ENCODE measurements around the gene SGF29. TPM values are rescaled to one million over a fixed set of nuclear protein-coding genes. Genes with fewer than 3 reads are reported as not detected.
"Not testable (repeated sequence)": the region's sequence is repeated elsewhere in the genome, so short reads cannot be mapped to it uniquely, and the experiment has no call there.

The SGF29 gene
- total RNA-seq, 1 donor from 2014 or later = 10.0 TPM

GRCh38 chr16:28613912-28614311, 60.2 kb downstream of the SGF29 start:
- not testable (repeated sequence) for DNase-seq

- DNase-seq = not testable (repeated sequence)
Observed at GRCh38 chr16:28614561-28614960, 60.8 kb downstream of the SGF29 start.

- DNase-seq = peak; percentile 46
Observed at GRCh38 chr16:28615486-28616223, 61.9 kb downstream of the SGF29 start.

- DNase-seq = not testable (repeated sequence)
Observed at GRCh38 chr16:28616224-28616577, 62.5 kb downstream of the SGF29 start.

- no peak for DNase-seq
Observed at GRCh38 chr16:28616636-28617035, 62.9 kb downstream of the SGF29 start.

GRCh38 chr16:28617874-28618273, 64.2 kb downstream of the SGF29 start:
- DNase-seq = no peak

- not testable (repeated sequence) for DNase-seq
Observed at GRCh38 chr16:28620316-28620715, 66.6 kb downstream of the SGF29 start.

- DNase-seq = no peak
Observed at GRCh38 chr16:28621481-28622155, 67.9 kb downstream of the SGF29 start.

- not testable (repeated sequence) for DNase-seq
Observed at GRCh38 chr16:28622532-28623171, 68.9 kb downstream of the SGF29 start.

- DNase-seq = peak; percentile 36
Observed at GRCh38 chr16:28623172-28623711, 69.5 kb downstream of the SGF29 start.

- not testable (repeated sequence) for DNase-seq
Observed at GRCh38 chr16:28630905-28631304, 77.2 kb downstream of the SGF29 start.

- peak; percentile 49 for DNase-seq
Observed at GRCh38 chr16:28636093-28636823, 82.5 kb downstream of the SGF29 start.

- DNase-seq = not testable (repeated sequence)
Observed at GRCh38 chr16:28637765-28638164, 84.0 kb downstream of the SGF29 start, which contains the start of gene NPIPB8. TSS of gene NPIPB8 (plus strand) at chr16:28638065. CDS start at chr16:28638361, 296 bp downstream.

- DNase-seq = not testable (repeated sequence)
Observed at GRCh38 chr16:28638359-28638758, 84.6 kb downstream of the SGF29 start.

- DNase-seq = not testable (repeated sequence)
Observed at GRCh38 chr16:28639959-28640358, 86.2 kb downstream of the SGF29 start.

Other genes with a start within 250 kb of the SGF29 start
- not detected in 2 replicates for gene NPIPB6, start 190.4 kb upstream of the SGF29 start, total RNA-seq
- gene EIF3CL, start 150.1 kb upstream of the SGF29 start, total RNA-seq = 183 and 187 TPM in 2 replicates
- gene NPIPB7, start 81.6 kb upstream of the SGF29 start, total RNA-seq = not detected in 2 replicates
- gene CLN3, start 61.8 kb upstream of the SGF29 start, total RNA-seq = 20.1 and 29.2 TPM in 2 replicates
- under 0.01 and 0.05 TPM in 2 replicates for gene APOBR, start 59.3 kb upstream of the SGF29 start, total RNA-seq
- gene IL27, start 47.1 kb upstream of the SGF29 start, total RNA-seq = not detected in 2 replicates
- gene NUPR1, start 14.9 kb upstream of the SGF29 start, total RNA-seq = 3.8 and 4.9 TPM in 2 replicates
- gene SULT1A2, start 43.1 kb downstream of the SGF29 start, total RNA-seq = 0.14 TPM in 1 of 2 replicates, not detected in the other
- 1.2 and 4.4 TPM in 2 replicates for gene SULT1A1, start 56.1 kb downstream of the SGF29 start, total RNA-seq
- gene NPIPB8, start 84.1 kb downstream of the SGF29 start, total RNA-seq = 0.17 TPM in 1 of 2 replicates, not detected in the other
- 147 and 213 TPM in 2 replicates for gene EIF3C, start 157.5 kb downstream of the SGF29 start, total RNA-seq
- gene NPIPB9, start 197.9 kb downstream of the SGF29 start, total RNA-seq = 1.9 and 4.9 TPM in 2 replicates